ENCODE data around the gene ZNF784.

Gene ZNF784

DNA sequence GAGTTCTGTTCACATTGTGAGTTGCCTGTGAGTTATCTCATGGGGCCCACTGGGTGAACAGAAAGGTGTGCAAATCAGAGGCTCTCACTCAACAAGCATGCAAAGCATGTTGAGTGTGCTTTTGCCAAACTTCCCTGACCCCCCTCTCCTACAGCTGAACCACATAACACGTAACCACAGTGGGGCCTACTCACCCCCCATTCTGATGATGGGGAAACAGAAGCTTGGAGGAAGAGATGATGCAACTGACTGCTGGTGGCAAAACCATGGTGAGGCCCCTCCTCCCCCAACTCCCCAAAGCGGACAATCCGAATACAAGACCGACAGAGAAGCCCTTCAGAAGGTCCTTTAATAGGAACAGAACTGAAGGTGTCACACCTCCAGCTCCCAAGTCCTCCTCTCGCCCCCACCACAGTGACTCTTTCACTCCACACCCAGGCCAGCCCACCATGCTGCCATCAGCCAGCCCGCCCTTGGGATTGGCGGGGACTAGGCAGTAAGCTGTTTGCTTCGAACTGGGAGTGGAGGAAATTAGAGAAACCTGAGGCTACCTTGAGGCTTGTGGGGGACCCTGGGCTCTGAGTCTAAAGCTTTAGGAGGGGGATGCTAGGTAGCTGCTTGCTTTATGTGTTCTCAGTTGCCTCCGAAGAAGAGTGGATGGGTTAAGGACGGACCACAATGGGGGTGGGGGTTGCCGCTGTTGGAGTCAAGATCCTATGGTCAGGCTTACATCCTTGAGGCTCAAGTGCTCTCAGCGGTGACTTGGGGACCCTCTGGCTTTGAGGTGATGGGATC lies 3.8 kb downstream of the ZNF784 start:
- DNase-seq (ENCODE audit: low read depth), result peak; percentile 92

DNA sequence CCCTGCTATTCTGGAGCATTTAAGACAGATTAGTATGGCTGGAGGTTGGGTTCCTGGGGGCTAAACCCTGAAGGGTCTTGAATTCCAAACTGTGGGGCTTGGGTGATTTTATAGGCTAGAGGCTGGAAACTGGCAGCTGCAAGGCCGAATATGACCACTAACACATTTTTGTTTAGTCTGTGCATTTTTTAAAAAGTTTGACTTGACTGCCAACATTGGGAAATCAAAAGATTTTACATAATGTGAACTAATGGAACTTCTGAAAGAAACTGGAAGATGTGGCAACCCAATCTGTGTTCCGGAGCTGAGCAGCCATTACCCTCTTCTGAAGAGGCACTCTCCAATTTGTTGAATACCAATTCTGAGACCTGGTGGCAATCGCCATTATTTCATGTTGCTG lies 5.1 kb downstream of the ZNF784 start:
- DNase-seq (ENCODE audit: low read depth), result peak; percentile 73

DNA sequence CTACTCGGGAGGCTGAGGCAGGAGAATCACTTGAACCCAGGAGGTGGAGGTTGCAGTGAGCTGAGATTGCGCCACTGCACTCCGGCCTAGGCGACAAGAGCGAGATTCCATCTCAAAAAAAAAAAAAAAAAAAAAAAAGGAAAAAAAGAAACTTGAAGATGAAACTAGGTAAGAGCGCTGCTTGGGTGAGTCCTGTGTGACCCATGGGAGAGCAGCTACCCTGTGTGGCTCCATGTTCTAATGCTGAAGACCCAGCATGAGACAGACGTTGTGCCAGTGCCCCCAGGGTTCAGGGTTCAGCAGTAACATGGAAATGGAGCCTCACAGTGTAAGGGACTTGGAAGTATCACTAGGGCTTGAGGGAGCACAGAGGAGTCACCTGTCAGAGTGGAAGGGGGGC lies 5.9 kb downstream of the ZNF784 start:
- DNase-seq (ENCODE audit: low read depth), result no peak

DNA sequence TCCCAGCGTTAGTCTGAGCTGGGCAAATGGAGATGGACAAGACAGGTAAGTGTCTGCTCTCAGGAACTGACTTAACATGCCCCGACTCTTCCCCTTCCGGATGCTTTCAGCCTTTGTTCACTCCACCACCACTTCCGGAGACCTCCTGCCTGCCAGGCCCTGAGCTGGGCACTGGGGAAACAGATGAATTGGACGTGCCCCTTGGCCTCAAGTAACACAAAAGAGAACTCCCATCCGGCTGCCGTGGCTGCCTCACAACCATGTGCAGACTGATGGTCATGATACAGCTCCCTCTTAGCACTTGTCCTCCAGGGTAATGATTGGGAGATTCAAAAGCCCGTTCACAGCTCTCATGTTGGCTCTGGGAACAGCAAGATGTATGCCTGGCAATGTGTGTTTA lies 6.9 kb downstream of the ZNF784 start:
- no peak for DNase-seq (ENCODE audit: low read depth)

DNA sequence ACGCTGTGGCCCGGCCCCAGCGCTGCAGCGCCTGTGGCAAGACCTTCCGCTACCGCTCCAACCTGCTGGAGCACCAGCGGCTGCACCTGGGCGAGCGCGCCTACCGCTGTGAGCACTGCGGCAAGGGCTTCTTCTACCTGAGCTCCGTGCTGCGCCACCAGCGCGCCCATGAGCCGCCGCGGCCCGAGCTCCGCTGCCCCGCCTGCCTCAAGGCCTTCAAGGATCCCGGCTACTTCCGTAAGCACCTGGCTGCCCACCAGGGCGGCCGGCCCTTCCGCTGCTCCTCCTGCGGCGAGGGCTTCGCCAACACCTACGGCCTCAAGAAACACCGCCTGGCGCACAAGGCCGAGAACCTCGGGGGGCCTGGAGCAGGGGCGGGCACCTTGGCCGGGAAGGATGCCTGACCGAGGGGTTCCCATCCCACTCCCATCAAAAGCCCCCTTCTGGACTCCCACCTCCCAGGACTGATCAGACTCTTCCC lies 7.9 kb downstream of the ZNF784 start:
- no peak for DNase-seq (ENCODE audit: low read depth)

DNA sequence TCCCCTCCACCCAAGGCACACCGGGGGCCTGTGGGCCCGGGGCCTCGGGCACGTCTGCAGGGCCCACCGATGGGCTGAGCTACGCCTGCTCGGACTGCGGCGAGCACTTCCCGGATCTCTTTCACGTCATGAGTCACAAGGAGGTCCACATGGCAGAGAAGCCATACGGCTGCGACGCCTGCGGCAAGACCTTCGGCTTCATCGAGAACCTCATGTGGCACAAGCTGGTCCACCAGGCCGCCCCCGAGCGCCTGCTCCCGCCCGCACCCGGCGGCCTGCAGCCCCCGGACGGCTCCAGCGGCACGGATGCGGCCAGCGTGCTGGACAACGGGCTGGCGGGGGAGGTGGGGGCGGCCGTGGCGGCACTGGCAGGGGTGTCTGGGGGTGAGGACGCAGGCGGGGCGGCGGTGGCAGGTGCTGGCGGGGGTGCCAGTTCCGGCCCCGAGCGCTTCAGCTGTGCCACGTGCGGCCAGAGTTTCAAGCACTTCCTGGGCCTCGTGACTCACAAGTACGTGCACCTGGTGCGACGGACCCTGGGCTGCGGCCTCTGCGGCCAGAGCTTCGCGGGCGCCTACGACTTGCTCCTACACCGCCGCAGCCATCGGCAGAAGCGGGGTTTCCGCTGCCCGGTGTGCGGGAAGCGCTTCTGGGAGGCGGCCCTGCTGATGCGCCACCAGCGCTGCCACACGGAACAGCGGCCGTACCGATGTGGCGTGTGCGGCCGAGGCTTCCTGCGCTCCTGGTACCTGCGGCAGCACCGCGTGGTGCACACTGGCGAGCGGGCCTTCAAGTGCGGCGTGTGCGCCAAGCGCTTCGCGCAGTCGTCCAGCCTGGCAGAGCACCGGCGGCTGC lies 8.6 kb downstream of the ZNF784 start:
- no peak for DNase-seq (ENCODE audit: low read depth)

DNA sequence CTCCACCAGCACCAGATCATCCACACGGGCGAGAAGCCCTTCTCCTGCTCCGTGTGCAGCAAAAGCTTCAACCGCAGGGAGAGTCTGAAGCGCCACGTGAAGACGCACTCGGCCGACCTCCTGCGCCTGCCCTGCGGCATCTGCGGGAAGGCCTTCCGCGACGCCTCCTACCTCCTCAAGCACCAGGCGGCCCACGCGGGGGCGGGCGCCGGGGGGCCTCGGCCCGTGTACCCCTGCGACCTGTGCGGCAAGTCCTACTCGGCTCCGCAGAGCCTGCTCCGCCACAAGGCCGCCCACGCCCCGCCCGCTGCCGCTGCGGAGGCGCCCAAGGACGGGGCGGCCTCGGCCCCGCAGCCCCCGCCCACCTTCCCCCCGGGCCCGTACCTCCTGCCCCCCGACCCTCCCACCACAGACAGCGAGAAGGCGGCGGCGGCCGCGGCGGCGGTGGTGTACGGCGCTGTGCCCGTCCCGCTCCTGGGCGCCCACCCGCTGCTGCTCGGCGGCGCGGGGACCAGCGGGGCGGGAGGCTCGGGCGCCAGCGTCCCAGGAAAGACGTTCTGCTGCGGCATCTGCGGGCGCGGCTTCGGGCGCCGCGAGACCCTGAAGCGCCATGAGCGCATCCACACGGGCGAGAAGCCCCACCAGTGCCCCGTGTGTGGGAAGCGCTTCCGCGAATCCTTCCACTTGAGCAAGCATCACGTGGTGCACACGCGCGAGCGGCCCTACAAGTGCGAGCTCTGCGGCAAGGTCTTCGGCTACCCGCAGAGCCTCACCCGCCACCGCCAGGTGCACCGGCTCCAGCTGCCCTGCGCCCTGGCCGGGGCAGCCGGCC lies 9.4 kb downstream of the ZNF784 start:
- DNase-seq (ENCODE audit: low read depth), result no peak

DNA sequence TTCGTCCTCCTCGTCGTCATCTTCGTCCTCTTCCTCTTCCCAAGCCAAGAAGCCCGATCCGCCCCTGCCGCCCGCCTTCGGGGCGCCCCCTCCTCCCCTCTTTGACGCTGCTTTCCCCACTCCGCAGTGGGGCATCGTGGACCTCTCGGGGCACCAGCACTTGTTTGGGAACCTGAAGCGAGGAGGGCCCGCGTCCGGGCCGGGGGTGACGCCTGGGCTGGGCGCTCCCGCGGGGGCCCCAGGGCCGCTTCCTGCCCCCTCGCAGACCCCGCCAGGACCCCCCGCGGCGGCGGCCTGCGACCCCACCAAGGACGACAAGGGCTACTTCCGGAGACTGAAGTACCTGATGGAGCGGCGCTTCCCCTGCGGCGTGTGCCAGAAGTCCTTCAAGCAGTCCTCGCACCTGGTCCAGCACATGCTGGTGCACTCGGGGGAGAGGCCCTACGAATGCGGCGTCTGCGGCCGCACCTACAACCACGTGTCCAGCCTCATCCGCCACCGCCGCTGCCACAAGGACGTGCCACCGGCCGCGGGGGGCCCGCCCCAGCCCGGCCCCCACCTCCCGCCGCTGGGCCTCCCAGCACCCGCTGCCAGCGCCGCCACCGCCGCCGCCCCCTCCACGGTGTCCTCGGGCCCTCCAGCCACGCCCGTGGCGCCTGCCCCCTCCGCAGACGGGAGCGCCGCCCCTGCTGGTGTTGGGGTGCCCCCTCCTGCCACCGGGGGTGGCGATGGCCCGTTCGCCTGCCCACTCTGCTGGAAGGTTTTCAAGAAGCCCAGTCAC lies 10.2 kb downstream of the ZNF784 start:
- DNase-seq (ENCODE audit: low read depth), result no peak

DNA sequence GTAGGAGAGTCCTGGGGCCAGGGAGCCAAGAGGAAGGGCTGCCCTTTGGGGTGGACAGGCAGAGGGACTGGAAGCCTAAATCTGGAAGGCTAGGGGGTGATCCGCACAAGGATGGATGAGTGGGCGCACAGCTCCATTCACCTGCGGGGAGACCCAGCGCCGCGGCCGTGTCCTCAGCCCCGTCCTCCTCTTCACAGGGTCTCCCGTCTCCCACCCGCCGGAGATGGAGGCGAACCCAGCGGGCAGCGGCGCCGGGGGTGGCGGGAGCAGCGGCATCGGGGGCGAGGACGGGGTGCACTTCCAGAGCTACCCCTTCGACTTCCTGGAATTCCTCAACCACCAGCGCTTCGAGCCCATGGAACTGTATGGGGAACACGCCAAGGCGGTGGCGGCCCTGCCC lies 11.0 kb downstream of the ZNF784 start:
- DNase-seq (ENCODE audit: low read depth), result no peak

DNA sequence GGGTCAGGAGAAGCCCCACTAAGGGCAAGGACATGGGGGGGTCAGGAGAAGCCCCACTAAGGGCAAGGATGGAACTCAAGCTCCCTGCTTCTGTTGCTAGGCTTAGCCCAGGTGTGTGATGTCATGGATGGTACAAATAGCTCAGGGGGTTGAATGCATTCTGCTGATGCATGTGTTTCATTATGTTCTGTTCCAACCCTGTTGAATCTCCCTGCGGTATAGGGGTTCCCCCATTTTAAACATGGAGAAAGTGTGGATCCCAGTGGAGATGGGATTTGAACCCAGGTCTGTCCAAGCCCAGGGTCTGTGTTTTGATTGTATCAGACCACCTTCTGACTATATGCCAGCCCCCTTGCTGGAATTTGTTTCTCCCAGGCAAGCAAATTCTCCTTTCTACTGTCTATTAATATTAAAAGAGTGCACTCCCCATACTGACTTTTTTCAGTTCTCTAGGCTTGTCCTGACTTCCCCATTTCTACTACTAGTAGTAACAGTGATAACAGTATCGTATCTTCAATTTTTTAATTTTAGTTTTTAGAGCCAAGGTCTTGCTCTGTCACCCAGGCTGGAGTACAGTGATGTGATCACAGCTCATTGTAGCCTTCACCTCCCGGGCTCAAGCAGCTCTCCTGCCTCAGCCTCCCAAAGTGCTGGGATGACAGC lies 12.3 kb downstream of the ZNF784 start:
- no peak for DNase-seq (ENCODE audit: low read depth)

DNA sequence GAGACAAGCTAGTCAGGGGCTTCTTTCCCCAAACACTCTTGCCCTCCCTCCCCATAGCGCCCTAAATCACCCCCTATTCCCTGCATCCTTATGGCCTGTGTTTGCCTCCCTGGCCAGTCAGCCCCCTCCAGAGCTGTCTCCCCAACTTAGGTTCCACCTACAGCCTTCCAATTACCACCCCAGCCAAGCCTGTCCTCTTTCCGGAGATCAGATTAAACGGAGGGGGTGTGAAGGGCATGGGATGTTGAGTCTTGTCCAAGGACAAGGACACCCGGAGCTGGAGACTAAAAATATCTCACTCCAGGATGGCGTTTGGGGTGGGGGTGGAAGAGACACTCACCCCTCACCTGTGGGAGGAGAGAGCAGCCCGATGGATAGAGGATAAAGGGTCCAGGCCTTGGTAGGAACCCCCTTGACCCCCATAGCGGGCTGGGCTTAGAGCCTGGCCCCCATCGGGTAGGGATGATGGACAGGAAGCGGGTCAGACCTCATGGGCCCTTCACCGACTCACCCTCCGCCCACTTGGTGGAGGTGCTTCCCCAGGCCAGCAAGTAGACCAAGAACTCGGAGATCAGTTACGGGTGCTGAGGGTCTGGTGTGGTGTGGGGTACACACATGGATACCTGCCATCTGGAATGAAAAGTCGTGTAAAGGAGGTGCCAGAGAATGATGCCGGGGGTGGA lies 12.9 kb downstream of the ZNF784 start:
- no peak for DNase-seq (ENCODE audit: low read depth)

DNA sequence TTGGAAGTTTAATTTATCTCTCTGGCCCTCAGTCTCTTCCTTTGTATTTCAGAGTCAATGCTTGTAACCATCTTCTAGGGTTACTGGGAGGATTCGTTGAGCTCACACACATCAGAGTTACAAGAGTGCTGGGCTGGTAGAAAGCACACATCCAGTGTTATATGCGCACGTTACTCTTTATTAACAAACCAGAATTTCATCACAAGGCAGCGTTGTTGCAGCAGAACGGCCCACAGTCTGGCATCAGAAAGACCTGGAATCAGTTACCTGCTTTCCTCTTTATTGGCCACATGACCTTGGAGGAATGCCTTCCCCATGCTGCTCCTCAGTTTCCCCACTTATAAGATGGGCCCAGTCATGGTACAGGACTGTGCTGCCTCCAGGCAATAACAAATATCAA lies 15.0 kb downstream of the ZNF784 start:
- no peak for DNase-seq (ENCODE audit: low read depth)

DNA sequence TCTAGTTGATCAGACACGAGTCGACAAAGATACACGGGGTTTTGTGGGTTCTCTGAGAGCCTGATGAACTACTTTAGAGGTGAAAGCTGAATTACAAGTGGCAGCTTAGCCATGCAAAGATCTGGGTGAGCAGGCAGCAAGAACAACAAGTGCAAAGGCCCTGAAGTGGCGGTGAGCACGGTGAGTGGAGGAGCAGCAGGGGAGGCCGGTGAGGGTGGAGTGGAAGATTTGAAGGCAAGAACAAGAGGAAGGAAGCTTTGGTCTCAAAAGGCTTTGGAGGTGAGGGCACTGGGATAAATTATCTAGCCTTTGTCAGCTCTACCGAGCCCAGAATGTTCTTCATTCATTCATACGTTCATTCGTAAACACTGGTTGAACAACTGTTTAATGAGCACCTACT lies 17.5 kb downstream of the ZNF784 start:
- DNase-seq (ENCODE audit: low read depth), result no peak

DNA sequence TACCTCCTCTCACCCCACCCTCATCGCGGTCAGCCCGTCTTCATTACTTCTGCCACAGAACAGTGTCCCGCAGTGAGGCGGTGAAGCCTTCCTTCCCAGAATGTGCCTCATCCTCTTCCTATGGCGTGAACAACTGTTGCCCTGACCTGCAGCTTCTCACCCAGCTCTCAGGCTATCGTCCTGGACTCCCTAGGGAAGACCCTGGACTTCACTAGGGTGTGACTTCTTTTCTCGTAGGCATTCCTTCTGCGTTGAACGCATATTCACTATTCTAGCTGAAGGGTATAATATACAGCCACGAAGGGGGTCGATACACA lies 17.9 kb downstream of the ZNF784 start:
- no peak for DNase-seq (ENCODE audit: low read depth)

DNA sequence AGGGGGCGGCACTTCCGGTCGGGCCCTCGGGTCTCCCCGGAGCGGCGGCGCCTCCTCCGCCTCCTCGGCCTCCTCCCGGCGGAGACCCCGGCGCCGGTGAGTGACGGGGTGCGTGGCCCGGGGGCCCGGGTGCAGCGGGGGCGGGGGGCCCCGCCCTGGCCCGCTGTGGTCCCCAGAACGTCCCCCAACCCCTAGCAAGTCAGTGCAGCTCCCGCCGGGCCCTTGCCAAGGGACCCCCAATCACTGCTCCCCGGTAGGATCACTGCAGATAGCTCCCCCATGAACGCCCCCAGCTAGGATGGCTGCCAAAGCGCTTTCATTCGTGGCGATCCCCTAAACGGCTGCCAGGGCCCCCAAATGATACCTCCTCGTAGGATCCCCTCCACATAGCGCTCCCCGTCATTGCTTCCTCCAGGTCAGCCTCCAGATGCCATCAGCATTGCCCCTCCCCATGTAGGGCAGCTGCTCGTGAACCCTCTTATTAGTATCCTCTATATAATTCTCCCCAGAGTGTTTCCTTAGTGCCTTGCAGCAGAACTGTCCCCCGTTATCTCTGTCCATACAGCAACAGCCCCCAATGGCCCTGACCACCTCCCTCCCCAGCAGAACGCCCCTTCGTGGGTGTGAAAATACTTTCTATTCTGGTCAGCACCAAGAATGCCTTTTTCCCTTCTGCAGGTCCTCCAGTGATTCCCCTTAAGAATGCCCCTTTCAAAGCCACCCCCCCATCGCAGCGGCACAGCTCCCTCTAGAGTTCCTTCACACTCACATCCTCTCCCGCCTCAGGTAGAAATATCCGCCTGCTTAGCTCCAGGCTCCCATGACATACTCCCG lies 18.5 kb downstream of the ZNF784 start, which contains the start of gene ZNF865:
Gene ZNF865 (plus strand): TSS at position 11 of the 834 bp plus-strand sequence. CDS start 7,972 bp downstream, outside the sequence.
- DNase-seq (ENCODE audit: low read depth), result peak; percentile 84

DNA sequence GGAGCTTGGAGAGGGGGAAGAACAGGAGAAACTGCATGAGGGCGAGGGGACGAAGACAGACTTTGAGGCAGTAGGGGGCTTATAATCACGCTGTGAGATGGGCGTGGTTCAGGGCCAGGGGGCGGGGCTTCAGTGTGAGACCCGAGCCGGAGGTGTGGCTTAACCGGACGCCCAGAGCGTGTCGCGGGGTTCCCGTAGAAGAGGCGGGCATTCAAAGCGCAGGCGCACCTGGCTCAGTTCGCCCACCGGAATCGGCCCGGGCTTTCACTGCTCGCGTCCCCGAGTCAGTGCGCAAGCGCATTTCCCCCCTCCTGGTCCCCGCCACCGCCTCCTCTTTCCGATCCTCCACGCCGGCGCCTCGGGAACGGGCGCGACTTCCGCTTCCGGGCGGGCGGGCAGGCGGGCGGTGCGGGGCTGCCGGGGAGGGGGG lies 19.1 kb downstream of the ZNF784 start:
- peak; percentile 93 for DNase-seq (ENCODE audit: low read depth)

DNA sequence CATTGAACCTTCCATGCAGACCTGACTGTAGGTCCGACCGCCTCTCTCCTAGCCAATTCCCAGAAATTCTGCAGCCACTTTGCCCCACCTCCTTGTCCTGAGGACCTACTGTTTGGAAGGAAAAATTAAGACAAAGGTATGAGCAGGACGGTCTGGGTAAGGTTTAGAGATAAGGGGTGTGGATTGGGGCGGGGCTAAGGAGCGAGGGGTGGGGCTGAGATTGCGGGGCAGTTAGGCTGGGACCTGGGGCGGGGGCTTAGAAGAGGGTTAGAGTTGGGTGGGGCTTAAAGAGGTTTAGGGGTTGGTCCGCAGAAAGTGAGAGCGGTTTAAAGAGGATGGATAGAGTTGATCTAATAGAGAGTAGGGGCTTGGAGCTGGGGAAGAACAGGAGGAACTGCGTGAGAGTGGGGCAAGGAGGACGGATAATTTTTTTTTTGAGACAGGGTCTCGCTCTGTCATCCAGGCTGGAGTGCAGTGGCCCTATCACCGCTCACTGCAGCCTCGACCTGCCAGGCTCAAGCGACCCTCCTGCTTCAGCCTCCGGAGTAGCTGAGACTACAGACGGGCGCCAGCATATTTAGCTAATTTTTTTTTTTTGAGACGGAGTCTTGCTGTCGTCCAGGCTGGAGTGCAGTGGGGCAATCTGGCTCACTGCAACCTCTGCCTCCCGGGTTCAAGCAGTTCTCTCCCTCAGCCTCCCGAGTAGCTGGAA lies 20.6 kb downstream of the ZNF784 start:
- no peak for DNase-seq (ENCODE audit: low read depth)

DNA sequence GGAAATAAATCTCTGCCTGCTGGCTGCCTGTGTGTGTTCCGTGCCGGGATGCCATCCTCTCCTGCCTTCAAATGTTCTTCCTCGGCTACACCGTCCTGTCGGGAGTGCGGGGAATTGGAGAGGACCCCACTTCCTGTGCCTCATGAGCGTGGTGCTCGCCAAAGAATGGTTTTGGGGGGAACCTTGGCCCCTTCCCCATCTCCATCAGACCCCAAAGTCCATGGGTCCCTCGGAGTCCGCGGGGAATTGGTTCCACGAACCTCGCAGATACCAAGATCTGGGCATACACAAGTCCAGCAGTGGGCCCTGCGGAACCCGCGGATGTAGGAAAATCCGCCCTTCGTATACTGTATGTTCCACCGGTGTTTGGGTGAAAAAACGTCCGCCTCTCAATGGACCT lies 21.3 kb downstream of the ZNF784 start:
- no peak for DNase-seq (ENCODE audit: low read depth)
